IPS-18c (cell line): ENCODE results near the gene EPC2.
"Not testable (repeated sequence)": the region's sequence is repeated elsewhere in the genome, so short reads cannot be mapped to it uniquely, and the experiment has no call there.

Experiments
- H3K4me3 ChIP-seq: 2 replicates; pipeline ENCODE4 v1.7.0; 2013; ENCODE audit warnings: low read depth, mild to moderate bottlenecking, low read length, moderate library complexity; ENCODE audit not compliant: insufficient read depth
- H3K9me3 ChIP-seq: one replicate; pipeline ENCODE4 v1.6.1; 2013; ENCODE audit warnings: mild to moderate bottlenecking, low read length, moderate library complexity; ENCODE audit not compliant: control insufficient read depth, insufficient read depth

The EPC2 gene

DNA sequence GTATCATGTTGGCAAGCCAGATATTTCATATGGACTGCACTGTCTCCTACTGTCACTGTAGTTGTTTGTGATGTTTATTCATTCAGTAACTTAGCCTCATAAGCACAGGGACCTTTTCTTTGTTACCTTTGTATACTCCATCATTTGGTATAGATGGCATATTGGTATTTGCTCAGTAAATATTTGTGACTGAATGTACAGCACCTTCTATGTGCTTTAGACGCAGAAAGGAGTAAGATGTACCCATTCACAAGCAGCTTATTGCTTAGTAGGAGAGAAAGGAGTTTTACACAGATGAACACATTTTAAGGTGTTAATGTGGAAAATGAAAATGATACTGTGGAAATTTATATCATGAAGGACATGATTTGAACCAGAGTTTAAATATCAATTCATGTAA lies 12.0 kb downstream of the EPC2 start:
- H3K4me3 ChIP-seq: no peak overlapping the region
- H3K9me3 ChIP-seq: no peaks in the 10 kb centered on the region

GRCh38 chr2:148658807-148659722 lies 14.5 kb downstream of the EPC2 start:
- Histone ChIP-seq H3K9me3 (no peaks in the 10 kb centered on the region), H3K4me3 (no peak overlapping the region)

GRCh38 chr2:148660999-148661398 lies 16.4 kb downstream of the EPC2 start:
- no peak overlapping the region for H3K4me3 ChIP-seq
- H3K9me3 ChIP-seq: no peaks in the 10 kb centered on the region

DNA sequence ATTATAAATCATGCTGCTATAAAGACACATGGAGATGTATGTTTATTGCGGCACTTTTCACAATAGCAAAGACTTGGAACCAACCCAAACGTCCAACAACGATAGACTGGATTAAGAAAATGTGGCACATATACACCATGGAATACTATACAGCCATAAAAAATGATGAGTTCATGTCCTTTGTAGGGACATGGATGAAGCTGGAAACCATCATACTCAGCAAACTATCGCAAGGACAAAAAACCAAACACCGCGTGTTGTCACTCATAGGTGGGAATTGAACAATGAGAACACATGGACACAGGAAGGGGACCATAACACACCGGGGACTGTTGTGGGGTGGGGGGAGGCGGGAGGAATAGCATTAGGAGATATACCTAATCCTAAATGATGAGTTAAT lies 17.8 kb downstream of the EPC2 start:
- H3K9me3 ChIP-seq, H3K4me3 ChIP-seq: not testable (repeated sequence)

DNA sequence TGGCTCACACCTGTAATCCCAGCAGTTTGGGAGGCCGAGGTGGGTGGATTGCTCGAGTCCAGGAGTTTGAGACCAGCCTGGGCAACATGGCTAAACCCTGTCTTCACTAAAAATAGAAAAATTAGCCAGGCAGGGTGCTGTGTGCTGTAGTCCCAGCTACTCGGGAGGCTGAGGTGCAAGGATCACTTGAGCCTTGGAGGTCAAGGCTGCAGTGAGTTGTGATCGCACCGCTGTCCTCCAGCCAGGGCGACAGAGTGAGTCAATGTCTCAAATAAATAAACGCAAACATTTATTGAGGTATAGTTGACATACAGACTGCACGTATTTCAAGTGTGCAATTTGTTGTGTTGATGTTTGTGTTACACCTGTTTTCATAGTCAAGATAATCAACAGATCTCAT lies 19.7 kb downstream of the EPC2 start:
- Histone ChIP-seq H3K4me3 (no peak overlapping the region), H3K9me3 (no peaks in the 10 kb centered on the region)

GRCh38 chr2:148666555-148666954 lies 22.0 kb downstream of the EPC2 start:
- H3K4me3 ChIP-seq: no peak overlapping the region
- H3K9me3 ChIP-seq: no peaks in the 10 kb centered on the region

DNA sequence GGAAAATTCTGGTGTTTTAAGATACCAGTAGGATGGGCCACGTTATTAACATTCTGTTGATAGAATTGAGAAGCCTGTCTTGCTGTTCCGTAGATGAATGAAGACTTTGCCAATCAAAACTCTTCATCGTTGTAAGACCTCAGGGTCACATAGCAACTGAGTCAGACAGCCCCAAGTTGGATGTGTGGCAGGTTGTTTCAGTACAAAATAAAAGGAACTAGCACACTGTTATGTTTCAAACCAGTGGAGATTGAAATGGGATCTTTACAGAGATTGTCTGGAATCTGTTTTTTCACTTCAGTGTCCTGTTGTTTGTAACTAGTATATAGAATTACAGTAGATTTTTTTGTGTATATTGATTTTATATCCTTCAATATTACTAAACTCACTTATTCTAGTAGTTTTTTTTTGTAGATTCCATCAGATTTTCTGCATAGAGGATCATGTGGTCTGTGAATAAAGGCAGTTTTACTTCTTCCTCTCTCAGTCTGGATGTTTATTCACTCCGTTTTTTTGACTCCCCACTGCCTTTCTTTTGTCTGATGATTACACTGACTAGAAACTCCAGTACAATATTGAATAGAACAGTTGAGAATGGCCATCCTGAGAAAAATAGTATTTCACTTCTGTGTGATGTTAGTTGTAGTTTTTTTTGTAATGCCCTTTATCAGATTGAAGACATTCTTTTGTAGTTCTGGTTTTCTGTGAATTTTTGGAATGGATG lies 22.7 kb downstream of the EPC2 start:
- no peaks in the 10 kb centered on the region for H3K9me3 ChIP-seq
- no peak overlapping the region for H3K4me3 ChIP-seq

DNA sequence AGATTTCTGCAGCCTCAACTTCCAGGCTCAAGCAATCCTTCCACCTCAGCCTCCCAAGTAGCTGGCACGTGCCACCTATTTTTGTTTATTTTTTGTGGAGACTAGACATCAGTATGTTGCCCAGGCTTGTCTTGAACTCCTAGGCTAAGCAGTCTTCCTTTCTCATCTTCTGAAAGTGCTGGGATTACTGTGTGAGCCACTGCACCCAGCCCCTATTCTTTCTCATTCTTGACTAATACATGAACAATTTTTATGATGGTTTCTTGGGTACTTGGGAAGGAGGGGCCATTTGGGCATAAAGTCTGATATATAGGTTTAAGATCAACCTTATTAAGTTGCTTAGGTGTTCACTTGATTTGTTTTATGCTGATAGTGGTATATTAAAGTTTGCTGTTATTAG lies 26.2 kb downstream of the EPC2 start:
- Histone ChIP-seq H3K4me3 (no peak overlapping the region), H3K9me3 (no peaks in the 10 kb centered on the region)

GRCh38 chr2:148674063-148675020 lies 29.8 kb downstream of the EPC2 start:
- Histone ChIP-seq H3K9me3 (no peaks in the 10 kb centered on the region), H3K4me3 (no peak overlapping the region)

DNA sequence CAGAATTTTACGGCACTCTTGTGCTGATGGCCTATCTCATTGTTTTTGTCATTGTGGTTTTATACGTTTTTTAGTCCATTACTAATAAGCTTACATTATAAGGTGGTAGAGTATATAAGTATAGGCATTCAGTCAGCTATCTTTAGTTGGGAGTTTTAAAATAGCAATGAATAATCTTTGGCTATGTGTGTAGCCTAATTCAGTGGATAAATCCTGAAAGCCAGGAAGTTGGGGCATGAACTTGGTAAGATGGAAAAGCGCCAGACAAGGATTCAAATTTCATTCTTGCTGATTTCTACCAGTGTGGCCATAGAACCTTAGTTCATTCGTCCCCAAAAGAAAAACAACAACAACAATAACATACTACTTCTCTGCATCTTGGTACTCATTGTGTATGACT lies 31.2 kb downstream of the EPC2 start:
- no peaks in the 10 kb centered on the region for H3K9me3 ChIP-seq
- no peak overlapping the region for H3K4me3 ChIP-seq

GRCh38 chr2:148678302-148679179 lies 34.0 kb downstream of the EPC2 start:
- not testable (repeated sequence) for H3K9me3 ChIP-seq, H3K4me3 ChIP-seq

DNA sequence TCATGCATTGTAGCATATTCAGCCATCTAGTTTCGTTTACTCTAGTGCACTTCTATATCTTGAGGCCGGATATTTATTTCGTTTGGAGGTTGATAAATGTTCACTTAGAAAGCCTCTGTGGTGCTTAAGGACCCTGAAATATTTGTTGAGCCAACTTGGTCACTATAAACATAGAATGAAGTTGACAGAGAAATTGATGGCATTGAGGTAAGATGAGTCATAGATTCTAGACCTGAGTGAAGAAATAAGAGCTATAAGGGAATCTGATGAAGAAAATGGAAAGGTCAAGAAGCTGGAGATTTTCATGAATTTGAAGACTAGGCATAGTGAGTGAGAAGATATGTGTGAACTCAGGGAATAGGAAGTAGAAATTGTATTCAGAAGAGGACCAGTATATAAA lies 35.9 kb downstream of the EPC2 start:
- no peaks in the 10 kb centered on the region for H3K9me3 ChIP-seq
- H3K4me3 ChIP-seq: no peak overlapping the region

- Histone ChIP-seq H3K9me3 (no peaks in the 10 kb centered on the region), H3K4me3 (no peak overlapping the region)
These were observed 36.9 kb downstream of the EPC2 start for GRCh38 chr2:148681443-148681842.

- H3K9me3 ChIP-seq, H3K4me3 ChIP-seq: not testable (repeated sequence)
These were observed 37.3 kb downstream of the EPC2 start for GRCh38 chr2:148681862-148682261.

DNA sequence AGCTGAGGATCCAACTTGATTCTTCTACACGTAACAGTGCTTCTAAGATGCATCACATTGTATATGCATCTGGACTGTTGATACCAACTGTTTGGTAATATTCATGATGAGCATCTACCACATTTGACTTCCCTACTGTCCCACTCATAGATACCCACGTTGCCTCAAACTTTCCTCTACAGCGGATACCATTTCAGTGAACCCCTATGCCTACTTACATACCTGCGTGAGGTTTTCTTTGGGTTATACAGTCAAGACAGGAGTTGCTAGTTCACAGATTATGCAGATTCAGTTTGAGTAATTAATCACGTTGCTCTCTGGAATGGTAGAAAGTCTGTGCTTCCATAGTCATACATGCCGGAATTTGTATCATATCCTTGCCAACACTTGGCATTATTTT lies 40.0 kb downstream of the EPC2 start:
- Histone ChIP-seq H3K4me3 (no peak overlapping the region), H3K9me3 (no peaks in the 10 kb centered on the region)

- H3K4me3 ChIP-seq: no peak overlapping the region
These were observed 43.0 kb downstream of the EPC2 start for GRCh38 chr2:148687543-148687942.

GRCh38 chr2:148688011-148688410 lies 43.5 kb downstream of the EPC2 start:
- H3K9me3 ChIP-seq, H3K4me3 ChIP-seq: not testable (repeated sequence)

More at GRCh38 chr2:148687543-148687942, 43.0 kb downstream of the EPC2 start:
- no peaks in the 10 kb centered on the region for H3K9me3 ChIP-seq
